HK-2 (cell line): Measurements from ENCODE around the gene DACH2.
"Not testable (repeated sequence)": the region's sequence is repeated elsewhere in the genome, so short reads cannot be mapped to it uniquely, and the experiment has no call there.

ENCODE experiments used
- DNase-seq: peaks from one replicate; pipeline ENCODE4 v3.0.0-alpha.2; 2018; ENCODE audit not compliant: unreplicated experiment

Gene DACH2

GRCh38 chrX:86148024-86148511, at the start of gene DACH2:
TSS of gene DACH2 (plus strand) at chrX:86148451.
- no peak for DNase-seq

- DNase-seq, result no peak
Observed at GRCh38 chrX:86102341-86102740, 45.9 kb upstream of the DACH2 start.

- no peak for DNase-seq
Observed at GRCh38 chrX:86103061-86103460, 45.2 kb upstream of the DACH2 start.

- no peak for DNase-seq
Observed at GRCh38 chrX:86104526-86104925, 43.7 kb upstream of the DACH2 start.

GRCh38 chrX:86121916-86122315, 26.3 kb upstream of the DACH2 start:
- DNase-seq, result no peak

- DNase-seq, result no peak
Observed at GRCh38 chrX:86133761-86134160, 14.5 kb upstream of the DACH2 start.

- no peak for DNase-seq
Observed at GRCh38 chrX:86137071-86137470, 11.2 kb upstream of the DACH2 start.

GRCh38 chrX:86141786-86142185, 6.5 kb upstream of the DACH2 start:
- no peak for DNase-seq

GRCh38 chrX:86146102-86146501, 2.1 kb upstream of the DACH2 start:
- DNase-seq, result no peak

GRCh38 chrX:86148594-86148993, 343 bp downstream of the DACH2 start:
- DNase-seq, result no peak

GRCh38 chrX:86149119-86149518, 868 bp downstream of the DACH2 start:
- no peak for DNase-seq

GRCh38 chrX:86154553-86154952, 6.3 kb downstream of the DACH2 start:
- no peak for DNase-seq

- peak; percentile 21 for DNase-seq
Observed at GRCh38 chrX:86171366-86171765, 23.1 kb downstream of the DACH2 start.

GRCh38 chrX:86178906-86179305, 30.7 kb downstream of the DACH2 start:
- no peak for DNase-seq

GRCh38 chrX:86181325-86181724, 33.1 kb downstream of the DACH2 start:
- not testable (repeated sequence) for DNase-seq

GRCh38 chrX:86192827-86193226, 44.6 kb downstream of the DACH2 start:
- no peak for DNase-seq

GRCh38 chrX:86194758-86195157, 46.5 kb downstream of the DACH2 start:
- no peak for DNase-seq

GRCh38 chrX:86195343-86195742, 47.1 kb downstream of the DACH2 start:
- no peak for DNase-seq

GRCh38 chrX:86197815-86198214, 49.6 kb downstream of the DACH2 start:
- DNase-seq, result no peak

- no peak for DNase-seq
Observed at GRCh38 chrX:86210772-86211171, 62.5 kb downstream of the DACH2 start.

GRCh38 chrX:86215260-86215659, 67.0 kb downstream of the DACH2 start:
- DNase-seq, result no peak

GRCh38 chrX:86237482-86237881, 89.2 kb downstream of the DACH2 start:
- DNase-seq, result no peak

- no peak for DNase-seq
Observed at GRCh38 chrX:86241547-86241946, 93.3 kb downstream of the DACH2 start.

GRCh38 chrX:86263526-86263925, 115.3 kb downstream of the DACH2 start:
- DNase-seq, result no peak

GRCh38 chrX:86295293-86295692, 147.0 kb downstream of the DACH2 start:
- no peak for DNase-seq
